ENCODE data around the gene GPN3. TPM values are rescaled to one million over a fixed set of nuclear protein-coding genes. Genes with fewer than 3 reads are reported as not detected.
"Not testable (repeated sequence)": the region's sequence is repeated elsewhere in the genome, so short reads cannot be mapped to it uniquely, and the experiment has no call there.

GPN3 gene
- total RNA-seq, 4 donors from 2014 or later = 1.4 to 14.9 (median 3.9) TPM

GRCh38 chr12:110431957-110432587 is 36.0 kb downstream of the GPN3 start:
- peaks cover 0 to 30% (median 0%) of the 10 kb centered on the region in 3 donors for H3K36me3 ChIP-seq
- peak overlapping the region in 2 of 4 donors; percentile 75 for H3K27ac ChIP-seq
- H3K4me1 ChIP-seq = no peaks in the 10 kb centered on the region
- no peaks in the 10 kb centered on the region for H3K27me3 ChIP-seq
- H3K4me3 ChIP-seq = peak overlapping the region; percentile 41 to 62 (median 51)
- DNase-seq = peak in 1 of 3 donors; percentile 46
- TF ChIP-seq POLR2A (IDR thresholded peaks at IDR 0.05) = no peak
- no peak for TF ChIP-seq CTCF (IDR thresholded peaks at IDR 0.05)
- no peaks in the 10 kb centered on the region for H3K9me3 ChIP-seq

- not testable (repeated sequence) for H3K9me3 ChIP-seq, H3K36me3 ChIP-seq, H3K27me3 ChIP-seq, H3K4me3 ChIP-seq, H3K27ac ChIP-seq, H3K4me1 ChIP-seq
- peak in 1 of 3 donors; percentile 43 for DNase-seq
These were observed 38.4 kb downstream of the GPN3 start for GRCh38 chr12:110429676-110430075.

- H3K27ac ChIP-seq = no peak overlapping the region
- H3K4me1 ChIP-seq = no peaks in the 10 kb centered on the region
- no peak overlapping the region for H3K4me3 ChIP-seq
- H3K36me3 ChIP-seq = no peaks in the 10 kb centered on the region
- TF ChIP-seq POLR2A (IDR thresholded peaks at IDR 0.05) = no peak
- TF ChIP-seq CTCF (IDR thresholded peaks at IDR 0.05) = no peak
- no peak for DNase-seq
- H3K9me3 ChIP-seq = no peaks in the 10 kb centered on the region
- H3K27me3 ChIP-seq = no peaks in the 10 kb centered on the region
These were observed 41.7 kb downstream of the GPN3 start for GRCh38 chr12:110426406-110426805.

GRCh38 chr12:110424237-110424636 is 43.8 kb downstream of the GPN3 start:
- Histone ChIP-seq H3K4me1 (no peaks in the 10 kb centered on the region), H3K27ac (no peak overlapping the region), H3K4me3 (no peak overlapping the region), H3K9me3 (no peaks in the 10 kb centered on the region), H3K27me3 (no peaks in the 10 kb centered on the region), H3K36me3 (no peaks in the 10 kb centered on the region)
- TF ChIP-seq POLR2A (IDR thresholded peaks at IDR 0.05) (no peak), CTCF (IDR thresholded peaks at IDR 0.05) (no peak)
- no peak for DNase-seq

GRCh38 chr12:110421701-110422100 is 46.4 kb downstream of the GPN3 start:
- TF ChIP-seq CTCF (IDR thresholded peaks at IDR 0.05) (no peak), POLR2A (IDR thresholded peaks at IDR 0.05) (no peak)
- Histone ChIP-seq H3K27ac (no peak overlapping the region), H3K4me1 (no peaks in the 10 kb centered on the region), H3K9me3 (no peaks in the 10 kb centered on the region), H3K27me3 (no peaks in the 10 kb centered on the region), H3K36me3 (no peaks in the 10 kb centered on the region), H3K4me3 (no peak overlapping the region)
- DNase-seq = no peak

- Histone ChIP-seq H3K36me3 (no peaks in the 10 kb centered on the region), H3K27ac (no peak overlapping the region), H3K9me3 (no peaks in the 10 kb centered on the region), H3K4me1 (no peaks in the 10 kb centered on the region), H3K27me3 (no peaks in the 10 kb centered on the region), H3K4me3 (no peak overlapping the region)
- no peak for TF ChIP-seq POLR2A (IDR thresholded peaks at IDR 0.05)
- TF ChIP-seq CTCF (IDR thresholded peaks at IDR 0.05) = no peak
- no peak for DNase-seq
These were observed 46.8 kb downstream of the GPN3 start for GRCh38 chr12:110421159-110421661.

GRCh38 chr12:110420644-110421043 is 47.4 kb downstream of the GPN3 start:
- not testable (repeated sequence) for H3K9me3 ChIP-seq, H3K27me3 ChIP-seq, H3K4me3 ChIP-seq, H3K27ac ChIP-seq, H3K36me3 ChIP-seq, H3K4me1 ChIP-seq, DNase-seq

- H3K27me3 ChIP-seq, H3K4me1 ChIP-seq, H3K4me3 ChIP-seq, H3K36me3 ChIP-seq, H3K27ac ChIP-seq, H3K9me3 ChIP-seq, DNase-seq: not testable (repeated sequence)
These were observed 50.9 kb downstream of the GPN3 start for GRCh38 chr12:110417113-110417512.

- H3K4me1 ChIP-seq, H3K36me3 ChIP-seq, H3K9me3 ChIP-seq, H3K27ac ChIP-seq, H3K27me3 ChIP-seq, H3K4me3 ChIP-seq: not testable (repeated sequence)
- DNase-seq = peak in 1 of 3 donors; percentile 18
These were observed 58.0 kb downstream of the GPN3 start for GRCh38 chr12:110410086-110410485.
